Kidney (tissue), 14 donors: Measurements from ENCODE around the gene CCDC180. TPM values are rescaled to one million over a fixed set of nuclear protein-coding genes. Genes with fewer than 3 reads are reported as not detected.
A peak's percentile ranks its signal among the peaks of the same experiment; 100 is the strongest.

Experiments used
- DNase-seq, 5 donors: peaks; one replicate each; pipeline ENCODE4 v3.0.0-alpha.2; 2013 to 2020
- FAIRE-seq: peaks from 2 replicates; lab custom pipeline; 2012; peaks lifted over from hg19 to GRCh38; lab: Jason Lieb, UNC
- H3K27ac ChIP-seq, 2 donors: one replicate each; pipeline ENCODE4 v1.7.0; 2013; ENCODE audit warnings: low read depth in 2 of 2, low read length in 2 of 2, inconsistent platforms in 1 of 2
- H3K27me3 ChIP-seq: one replicate; pipeline ENCODE4 v1.7.1; 2013; ENCODE audit warnings: low read length, inconsistent platforms; ENCODE audit not compliant: control insufficient read depth, insufficient read depth
- H3K36me3 ChIP-seq, 3 donors: one replicate each; pipeline versions ENCODE4 v1.7.0 to v1.7.1; 2013; ENCODE audit warnings: low read length in 3 of 3, control low read depth in 1 of 3, inconsistent platforms in 1 of 3; ENCODE audit not compliant: insufficient read depth in 3 of 3, control insufficient read depth in 2 of 3
- H3K4me1 ChIP-seq, 3 donors: one replicate each; pipeline versions ENCODE4 v1.7.0 to v1.7.1; 2013; ENCODE audit warnings: low read length in 3 of 3, inconsistent platforms in 1 of 3, low read depth in 1 of 3; ENCODE audit not compliant: control insufficient read depth in 2 of 3, insufficient read depth in 2 of 3
- H3K4me3 ChIP-seq, 3 donors: one replicate each; pipeline versions ENCODE4 v1.7.0 to v1.8.1; 2013; ENCODE audit warnings: low read length in 3 of 3, control low read depth in 1 of 3, inconsistent platforms in 1 of 3
- H3K9ac ChIP-seq, 3 donors: one replicate each; pipeline versions ENCODE4 v1.7.0 to v1.7.1; 2013; ENCODE audit warnings: low read length in 3 of 3, control low read depth in 1 of 3, inconsistent platforms in 1 of 3
- H3K9me3 ChIP-seq, 3 donors: one replicate each; pipeline versions ENCODE4 v1.7.0 to v1.7.1; 2013; ENCODE audit warnings: low read length in 3 of 3, control low read depth in 1 of 3, inconsistent platforms in 1 of 3; ENCODE audit not compliant: control insufficient read depth in 2 of 3, insufficient read depth in 1 of 3
- intact Hi-C: fragments of 100-400 bp; cut with DNase I; formaldehyde crosslinking; loops from one replicate; pipeline ENCODE4 v1.11.1; 2022
- polyA plus RNA-seq: library from polyadenylated mRNA; stranded (reverse); fragments of 350-450 nt; fragmentation: Illumina TruSeq; extraction: RNeasy Lipid Tissue Mini Kit (QIAGEN cat#74804); gene quantifications from one replicate; pipeline ENCODE4 v1.2.3, GENCODE V29; 2014; ENCODE audit warnings: low read depth, low replicate concordance; ENCODE audit not compliant: insufficient read depth
- total RNA-seq: library from RNA; stranded (reverse); fragmentation: NEBNext Ultra II Directional; extraction: Animal tissue kit (Norgen Biotek cat#: 25700); gene quantifications from one replicate; pipeline ENCODE4 v1.2.1, GENCODE V29; 2021
- TF ChIP-seq, protein P1 (sequence below): IDR thresholded peaks from 3 replicates; pipeline ENCODE4 v1.5.1; 2012; ENCODE audit warnings: mild to moderate bottlenecking, moderate library complexity, borderline replicate concordance; ENCODE audit not compliant: insufficient read depth; ENCODE audit errors: extremely low read depth
- donor health status: control.
- donor health status: control.
- donor health status: control.
- donor health status: control.
- donor health status: control.
- donor health status: DM: yes; HTN: yes; CAD: no.
- donor health status: Normal renal cell carcinoma (clear cell type).

CCDC180 gene
- total and polyA plus RNA-seq, 2 donors from 2014 or later, result 3.8 to 8.8 TPM

DNA sequence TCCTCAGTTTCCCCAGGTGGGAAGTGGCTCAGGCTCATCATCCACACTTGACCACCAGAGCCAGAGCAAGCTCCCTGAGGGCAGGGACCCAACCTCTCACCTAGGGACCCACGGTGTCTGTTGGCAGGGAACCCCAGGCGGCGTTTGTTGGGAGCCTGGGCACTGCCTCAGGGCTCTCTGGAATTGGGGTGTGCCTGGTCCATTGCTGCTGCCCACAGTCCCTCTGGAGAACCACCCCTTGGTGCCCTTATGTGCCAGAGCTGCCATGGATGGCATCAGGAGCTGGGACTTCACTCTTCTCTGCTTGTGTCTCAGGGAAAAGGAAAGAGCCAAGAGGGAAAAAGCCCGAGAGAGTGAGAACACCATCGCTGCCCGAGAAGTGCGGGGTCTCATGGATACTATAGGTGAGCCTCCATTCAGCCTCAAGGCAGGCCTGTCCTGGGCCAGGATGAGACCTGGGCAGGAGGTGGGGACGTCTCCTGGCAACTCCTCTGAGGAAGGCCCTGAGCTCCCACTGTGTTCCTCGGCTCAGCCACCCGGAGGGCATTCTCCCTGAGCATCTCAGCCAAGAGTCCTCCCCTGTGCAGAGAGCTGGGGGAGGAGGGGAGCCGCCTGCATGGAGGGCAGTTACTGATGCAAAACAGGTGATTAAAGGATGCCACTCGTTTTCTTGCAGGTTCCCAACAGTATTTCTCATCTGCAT lies 4.5 kb downstream of the CCDC180 start:
- Histone ChIP-seq H3K9me3 (no peaks in the 10 kb centered on the region), H3K36me3 (peaks cover 0 to 12% (median 7%) of the 10 kb centered on the region in 3 donors), H3K4me1 (peaks cover 0 to 9% (median 3%) of the 10 kb centered on the region in 3 donors), H3K9ac (no peak overlapping the region), H3K4me3 (no peak overlapping the region), H3K27me3 (no peaks in the 10 kb centered on the region), H3K27ac (no peak overlapping the region)
- intact Hi-C loops, result no loop called here
- TF ChIP-seq, protein P1, sequence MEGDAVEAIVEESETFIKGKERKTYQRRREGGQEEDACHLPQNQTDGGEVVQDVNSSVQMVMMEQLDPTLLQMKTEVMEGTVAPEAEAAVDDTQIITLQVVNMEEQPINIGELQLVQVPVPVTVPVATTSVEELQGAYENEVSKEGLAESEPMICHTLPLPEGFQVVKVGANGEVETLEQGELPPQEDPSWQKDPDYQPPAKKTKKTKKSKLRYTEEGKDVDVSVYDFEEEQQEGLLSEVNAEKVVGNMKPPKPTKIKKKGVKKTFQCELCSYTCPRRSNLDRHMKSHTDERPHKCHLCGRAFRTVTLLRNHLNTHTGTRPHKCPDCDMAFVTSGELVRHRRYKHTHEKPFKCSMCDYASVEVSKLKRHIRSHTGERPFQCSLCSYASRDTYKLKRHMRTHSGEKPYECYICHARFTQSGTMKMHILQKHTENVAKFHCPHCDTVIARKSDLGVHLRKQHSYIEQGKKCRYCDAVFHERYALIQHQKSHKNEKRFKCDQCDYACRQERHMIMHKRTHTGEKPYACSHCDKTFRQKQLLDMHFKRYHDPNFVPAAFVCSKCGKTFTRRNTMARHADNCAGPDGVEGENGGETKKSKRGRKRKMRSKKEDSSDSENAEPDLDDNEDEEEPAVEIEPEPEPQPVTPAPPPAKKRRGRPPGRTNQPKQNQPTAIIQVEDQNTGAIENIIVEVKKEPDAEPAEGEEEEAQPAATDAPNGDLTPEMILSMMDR, result no peak
- DNase-seq, result peak in 1 of 5 donors; percentile 45
- no peak for FAIRE-seq

DNA sequence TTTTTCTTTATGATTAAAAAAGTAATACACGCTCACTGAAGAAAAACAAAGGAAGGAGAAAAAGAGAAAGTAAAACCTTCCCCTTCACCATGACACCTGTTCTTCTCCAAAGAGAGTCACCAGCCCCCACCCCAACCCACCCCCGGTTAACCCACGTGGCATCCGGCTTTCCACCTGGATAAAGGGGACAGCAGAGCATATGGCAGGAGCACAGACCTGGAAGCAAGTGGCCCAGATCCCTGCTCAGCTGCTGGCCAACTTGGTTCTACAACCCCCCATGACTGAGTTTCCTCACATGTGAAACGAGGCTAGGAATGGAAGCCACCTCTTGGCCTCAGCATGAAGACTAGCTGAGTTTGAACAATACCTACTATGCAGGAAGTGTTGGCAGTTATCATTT lies 5.1 kb downstream of the CCDC180 start:
- TF ChIP-seq, protein P1, result no peak
- no peak overlapping the region for H3K4me3 ChIP-seq
- FAIRE-seq, result no peak

DNA sequence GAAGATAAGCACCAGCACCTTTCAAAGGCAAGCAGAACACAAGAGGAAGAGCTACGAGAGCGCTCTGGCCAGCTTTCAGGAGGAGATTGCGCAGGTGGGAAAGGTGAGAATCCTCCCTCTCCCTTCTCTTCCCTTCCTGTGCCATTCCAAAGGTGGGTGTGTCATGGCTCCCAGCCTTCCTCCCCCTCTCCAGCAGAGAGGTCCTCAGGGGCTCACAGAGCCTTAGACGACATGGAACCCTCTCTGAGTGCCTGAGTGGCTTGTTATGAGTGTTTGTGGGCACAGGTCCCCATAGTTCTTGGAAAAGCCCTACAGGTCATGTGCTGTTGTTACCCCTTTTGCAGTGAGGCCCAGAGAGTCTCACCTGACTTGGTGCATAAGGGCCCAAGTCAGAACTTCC lies 5.8 kb downstream of the CCDC180 start:
- Histone ChIP-seq H3K27me3 (no peaks in the 10 kb centered on the region), H3K36me3 (peaks cover 0 to 12% (median 7%) of the 10 kb centered on the region in 3 donors), H3K4me3 (no peak overlapping the region), H3K9me3 (no peaks in the 10 kb centered on the region), H3K4me1 (no peaks in the 10 kb centered on the region), H3K9ac (no peak overlapping the region), H3K27ac (no peak overlapping the region)
- intact Hi-C loops, result no loop called here
- FAIRE-seq, result no peak
- DNase-seq, result no peak
- TF ChIP-seq, protein P1, result no peak

More for the DNA sequence above, 5.1 kb downstream of the CCDC180 start:
- no peaks in the 10 kb centered on the region for H3K9me3 ChIP-seq
- no peak for DNase-seq
- no peak overlapping the region for H3K27ac ChIP-seq
- no peak overlapping the region for H3K9ac ChIP-seq
- H3K27me3 ChIP-seq, result no peaks in the 10 kb centered on the region
- intact Hi-C loops, result no loop called here
- H3K36me3 ChIP-seq, result peaks cover 0 to 12% (median 7%) of the 10 kb centered on the region in 3 donors
- H3K4me1 ChIP-seq, result peaks cover 0 to 3% (median 0%) of the 10 kb centered on the region in 3 donors
